ENCODE results near the gene SENP2.
"Not testable (repeated sequence)": the region's sequence is repeated elsewhere in the genome, so short reads cannot be mapped to it uniquely, and the experiment has no call there.

SENP2 gene

GRCh38 chr3:185561374-185561943 is 24.6 kb upstream of the SENP2 start:
- TF ChIP-seq JUND (IDR thresholded peaks at IDR 0.05; ENCODE audit: low read depth): no peak
- in situ Hi-C loops (cut with HindIII; ENCODE audit: low pct_unique_long_range_greater_than_20kb, low sequenced_read_pairs): no loop called here
- DNase-seq (ENCODE audit: low read depth in 1 of 2, low spot score in 1 of 2): no peak

- TF ChIP-seq JUND (IDR thresholded peaks at IDR 0.05; ENCODE audit: low read depth): no peak
- in situ Hi-C loops (cut with HindIII; ENCODE audit: low pct_unique_long_range_greater_than_20kb, low sequenced_read_pairs): no loop called here
- no peak for DNase-seq (ENCODE audit: low read depth in 1 of 2, low spot score in 1 of 2)
Observed at GRCh38 chr3:185561958-185562357, 24.1 kb upstream of the SENP2 start.

GRCh38 chr3:185572183-185572582 is 13.9 kb upstream of the SENP2 start:
- no peak for DNase-seq (ENCODE audit: low read depth in 1 of 2, low spot score in 1 of 2)
- in situ Hi-C loops (cut with HindIII; ENCODE audit: low pct_unique_long_range_greater_than_20kb, low sequenced_read_pairs): no loop called here
- TF ChIP-seq JUND (IDR thresholded peaks at IDR 0.05; ENCODE audit: low read depth): no peak

GRCh38 chr3:185575108-185575869 is 10.8 kb upstream of the SENP2 start:
- in situ Hi-C loops (cut with HindIII; ENCODE audit: low pct_unique_long_range_greater_than_20kb, low sequenced_read_pairs): not testable (repeated sequence)
- DNase-seq (ENCODE audit: low read depth in 1 of 2, low spot score in 1 of 2): peak in 1 of 2 experiments; percentile 91

- no peak for DNase-seq (ENCODE audit: low read depth in 1 of 2, low spot score in 1 of 2)
Observed at GRCh38 chr3:185582236-185582635, 3.9 kb upstream of the SENP2 start.

GRCh38 chr3:185582871-185583270 is 3.2 kb upstream of the SENP2 start:
- no peak for DNase-seq (ENCODE audit: low read depth in 1 of 2, low spot score in 1 of 2)
- in situ Hi-C loops (cut with HindIII; ENCODE audit: low pct_unique_long_range_greater_than_20kb, low sequenced_read_pairs): no loop called here
- no peak for TF ChIP-seq JUND (IDR thresholded peaks at IDR 0.05; ENCODE audit: low read depth)

More at GRCh38 chr3:185582236-185582635, 3.9 kb upstream of the SENP2 start:
- TF ChIP-seq JUND (IDR thresholded peaks at IDR 0.05; ENCODE audit: low read depth): no peak
- in situ Hi-C loops (cut with HindIII; ENCODE audit: low pct_unique_long_range_greater_than_20kb, low sequenced_read_pairs): no loop called here

- in situ Hi-C loops (cut with HindIII; ENCODE audit: low pct_unique_long_range_greater_than_20kb, low sequenced_read_pairs): no loop called here
- no peak for TF ChIP-seq JUND (IDR thresholded peaks at IDR 0.05; ENCODE audit: low read depth)
- no peak for DNase-seq (ENCODE audit: low read depth in 1 of 2, low spot score in 1 of 2)
Observed at GRCh38 chr3:185583925-185584324, 2.2 kb upstream of the SENP2 start.

GRCh38 chr3:185584686-185585085 is 1.4 kb upstream of the SENP2 start:
- in situ Hi-C loops (cut with HindIII; ENCODE audit: low pct_unique_long_range_greater_than_20kb, low sequenced_read_pairs): no loop called here
- no peak for TF ChIP-seq JUND (IDR thresholded peaks at IDR 0.05; ENCODE audit: low read depth)
- no peak for DNase-seq (ENCODE audit: low read depth in 1 of 2, low spot score in 1 of 2)

GRCh38 chr3:185585518-185585858 is 607 bp upstream of the SENP2 start:
- DNase-seq (ENCODE audit: low read depth in 1 of 2, low spot score in 1 of 2): no peak
- TF ChIP-seq JUND (IDR thresholded peaks at IDR 0.05; ENCODE audit: low read depth): no peak
- in situ Hi-C loops (cut with HindIII; ENCODE audit: low pct_unique_long_range_greater_than_20kb, low sequenced_read_pairs): no loop called here

GRCh38 chr3:185586686-185587039 is 568 bp downstream of the SENP2 start:
- no peak for TF ChIP-seq JUND (IDR thresholded peaks at IDR 0.05; ENCODE audit: low read depth)
- DNase-seq (ENCODE audit: low read depth in 1 of 2, low spot score in 1 of 2): no peak
- in situ Hi-C loops (cut with HindIII; ENCODE audit: low pct_unique_long_range_greater_than_20kb, low sequenced_read_pairs): no loop called here

- TF ChIP-seq JUND (IDR thresholded peaks at IDR 0.05; ENCODE audit: low read depth): no peak
- no peak for DNase-seq (ENCODE audit: low read depth in 1 of 2, low spot score in 1 of 2)
- in situ Hi-C loops (cut with HindIII; ENCODE audit: low pct_unique_long_range_greater_than_20kb, low sequenced_read_pairs): no loop called here
Observed at GRCh38 chr3:185594073-185594472, 8.0 kb downstream of the SENP2 start.

- in situ Hi-C loops (cut with HindIII; ENCODE audit: low pct_unique_long_range_greater_than_20kb, low sequenced_read_pairs): no loop called here
- DNase-seq (ENCODE audit: low read depth in 1 of 2, low spot score in 1 of 2): no peak
- TF ChIP-seq JUND (IDR thresholded peaks at IDR 0.05; ENCODE audit: low read depth): no peak
Observed at GRCh38 chr3:185595526-185595925, 9.4 kb downstream of the SENP2 start.

- in situ Hi-C loops (cut with HindIII; ENCODE audit: low pct_unique_long_range_greater_than_20kb, low sequenced_read_pairs): no loop called here
- DNase-seq (ENCODE audit: low read depth in 1 of 2, low spot score in 1 of 2): no peak
- no peak for TF ChIP-seq JUND (IDR thresholded peaks at IDR 0.05; ENCODE audit: low read depth)
Observed at GRCh38 chr3:185605566-185605965, 19.5 kb downstream of the SENP2 start.

- no peak for DNase-seq (ENCODE audit: low read depth in 1 of 2, low spot score in 1 of 2)
Observed at GRCh38 chr3:185606196-185606595, 20.1 kb downstream of the SENP2 start.

More at GRCh38 chr3:185606196-185606595, 20.1 kb downstream of the SENP2 start:
- in situ Hi-C loops (cut with HindIII; ENCODE audit: low pct_unique_long_range_greater_than_20kb, low sequenced_read_pairs): no loop called here
- no peak for TF ChIP-seq JUND (IDR thresholded peaks at IDR 0.05; ENCODE audit: low read depth)
